GM21423 (cell line): Measurements from ENCODE around the gene STX8.
"Not testable (repeated sequence)": the region's sequence is repeated elsewhere in the genome, so short reads cannot be mapped to it uniquely, and the experiment has no call there.

Experiments used
- ATAC-seq: cut with Tn5 transposase; IDR thresholded peaks from one replicate; pipeline ENCODE4 v1.9.1; 2021; ENCODE audit warnings: mild to moderate bottlenecking, moderate library complexity; ENCODE audit not compliant: unreplicated experiment

Gene STX8

GRCh38 chr17:9512323-9513168 lies 63.1 kb downstream of the STX8 start:
- ATAC-seq, result no peak

GRCh38 chr17:9509236-9509816 lies 66.3 kb downstream of the STX8 start:
- ATAC-seq, result no peak

GRCh38 chr17:9499041-9499440 lies 76.6 kb downstream of the STX8 start:
- ATAC-seq, result no peak

GRCh38 chr17:9498490-9498889 lies 77.1 kb downstream of the STX8 start:
- ATAC-seq, result no peak

GRCh38 chr17:9488556-9488955 lies 87.1 kb downstream of the STX8 start:
- ATAC-seq, result no peak

- no peak for ATAC-seq
These were observed 88.2 kb downstream of the STX8 start for GRCh38 chr17:9487406-9487805.

- ATAC-seq, result no peak
These were observed 90.8 kb downstream of the STX8 start for GRCh38 chr17:9484789-9485188.

- no peak for ATAC-seq
These were observed 95.7 kb downstream of the STX8 start for GRCh38 chr17:9479964-9480363.

GRCh38 chr17:9478889-9479288 lies 96.7 kb downstream of the STX8 start:
- no peak for ATAC-seq

- no peak for ATAC-seq
These were observed 100.4 kb downstream of the STX8 start for GRCh38 chr17:9475101-9475658.

- ATAC-seq, result no peak
These were observed 101.9 kb downstream of the STX8 start for GRCh38 chr17:9473711-9474110.

GRCh38 chr17:9472541-9472940 lies 103.1 kb downstream of the STX8 start:
- ATAC-seq, result no peak

GRCh38 chr17:9472094-9472493 lies 103.5 kb downstream of the STX8 start:
- no peak for ATAC-seq

- ATAC-seq, result peak; percentile 44
These were observed 105.4 kb downstream of the STX8 start for GRCh38 chr17:9470171-9470570.

GRCh38 chr17:9468937-9469336 lies 106.7 kb downstream of the STX8 start:
- no peak for ATAC-seq

- ATAC-seq, result no peak
These were observed 107.1 kb downstream of the STX8 start for GRCh38 chr17:9468532-9468931.

GRCh38 chr17:9467518-9467917 lies 108.1 kb downstream of the STX8 start:
- no peak for ATAC-seq

- ATAC-seq, result no peak
These were observed 110.3 kb downstream of the STX8 start for GRCh38 chr17:9465210-9465921.

GRCh38 chr17:9457005-9457404 lies 118.6 kb downstream of the STX8 start:
- no peak for ATAC-seq

GRCh38 chr17:9456330-9456729 lies 119.3 kb downstream of the STX8 start:
- ATAC-seq, result no peak

GRCh38 chr17:9451934-9452333 lies 123.7 kb downstream of the STX8 start:
- no peak for ATAC-seq

- ATAC-seq, result not testable (repeated sequence)
These were observed 128.3 kb downstream of the STX8 start for GRCh38 chr17:9447298-9447697.
